ENCODE results near the gene MCC.

The MCC gene

DNA sequence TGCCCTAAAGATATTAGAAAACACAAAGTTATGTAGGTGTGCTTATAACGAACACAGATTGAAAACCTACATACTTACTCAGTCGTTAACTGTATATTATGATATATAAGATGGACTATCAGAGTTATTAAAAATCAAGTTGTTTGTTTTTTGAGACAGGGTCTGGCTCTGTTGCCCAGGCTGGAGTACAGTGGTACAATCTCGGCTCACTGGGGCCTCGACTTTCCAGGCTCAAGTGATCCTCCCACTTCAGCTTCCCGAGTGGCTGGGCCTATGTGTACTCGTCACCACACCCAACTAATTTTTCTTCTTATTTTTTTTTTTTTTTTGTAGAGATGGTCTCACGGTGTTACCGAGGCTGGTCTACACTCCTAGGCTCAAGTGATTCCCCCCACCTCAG is 211.8 kb downstream of the MCC start:
- no peak for TF ChIP-seq CSDC2 (CRISPR knock-in tag; IDR thresholded peaks at IDR 0.05)
- TF ChIP-seq TCF4 (CRISPR knock-in tag; IDR thresholded peaks at IDR 0.05; ENCODE audit: borderline replicate concordance) = no peak
- TF ChIP-seq ZFP30 (CRISPR knock-in tag; IDR thresholded peaks at IDR 0.05) = no peak
- no peak for TF ChIP-seq TOX (CRISPR knock-in tag; IDR thresholded peaks at IDR 0.05; ENCODE audit: borderline replicate concordance)
- no peak for TF ChIP-seq ESRRG (CRISPR knock-in tag; IDR thresholded peaks at IDR 0.05)
- no peak for TF ChIP-seq SNAI2 (CRISPR knock-in tag; IDR thresholded peaks at IDR 0.05)
- no peak for ATAC-seq

GRCh38 chr5:113276001-113276400 is 212.3 kb downstream of the MCC start:
- ATAC-seq = no peak
- no peak for TF ChIP-seq RARB (CRISPR knock-in tag; IDR thresholded peaks at IDR 0.05)
- TF ChIP-seq CSDC2 (CRISPR knock-in tag; IDR thresholded peaks at IDR 0.05) = no peak
- no peak for TF ChIP-seq TCF4 (CRISPR knock-in tag; IDR thresholded peaks at IDR 0.05; ENCODE audit: borderline replicate concordance)
- TF ChIP-seq ZFP3 (CRISPR knock-in tag; IDR thresholded peaks at IDR 0.05) = no peak
- TF ChIP-seq BACH2 (CRISPR knock-in tag; IDR thresholded peaks at IDR 0.05; ENCODE audit: borderline replicate concordance) = no peak
- TF ChIP-seq, protein P1, sequence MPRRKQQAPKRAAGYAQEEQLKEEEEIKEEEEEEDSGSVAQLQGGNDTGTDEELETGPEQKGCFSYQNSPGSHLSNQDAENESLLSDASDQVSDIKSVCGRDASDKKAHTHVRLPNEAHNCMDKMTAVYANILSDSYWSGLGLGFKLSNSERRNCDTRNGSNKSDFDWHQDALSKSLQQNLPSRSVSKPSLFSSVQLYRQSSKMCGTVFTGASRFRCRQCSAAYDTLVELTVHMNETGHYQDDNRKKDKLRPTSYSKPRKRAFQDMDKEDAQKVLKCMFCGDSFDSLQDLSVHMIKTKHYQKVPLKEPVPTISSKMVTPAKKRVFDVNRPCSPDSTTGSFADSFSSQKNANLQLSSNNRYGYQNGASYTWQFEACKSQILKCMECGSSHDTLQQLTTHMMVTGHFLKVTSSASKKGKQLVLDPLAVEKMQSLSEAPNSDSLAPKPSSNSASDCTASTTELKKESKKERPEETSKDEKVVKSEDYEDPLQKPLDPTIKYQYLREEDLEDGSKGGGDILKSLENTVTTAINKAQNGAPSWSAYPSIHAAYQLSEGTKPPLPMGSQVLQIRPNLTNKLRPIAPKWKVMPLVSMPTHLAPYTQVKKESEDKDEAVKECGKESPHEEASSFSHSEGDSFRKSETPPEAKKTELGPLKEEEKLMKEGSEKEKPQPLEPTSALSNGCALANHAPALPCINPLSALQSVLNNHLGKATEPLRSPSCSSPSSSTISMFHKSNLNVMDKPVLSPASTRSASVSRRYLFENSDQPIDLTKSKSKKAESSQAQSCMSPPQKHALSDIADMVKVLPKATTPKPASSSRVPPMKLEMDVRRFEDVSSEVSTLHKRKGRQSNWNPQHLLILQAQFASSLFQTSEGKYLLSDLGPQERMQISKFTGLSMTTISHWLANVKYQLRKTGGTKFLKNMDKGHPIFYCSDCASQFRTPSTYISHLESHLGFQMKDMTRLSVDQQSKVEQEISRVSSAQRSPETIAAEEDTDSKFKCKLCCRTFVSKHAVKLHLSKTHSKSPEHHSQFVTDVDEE (CRISPR knock-in tag; IDR thresholded peaks at IDR 0.05) = no peak
- no peak for TF ChIP-seq ARNTL (CRISPR knock-in tag; IDR thresholded peaks at IDR 0.05; ENCODE audit: borderline replicate concordance, low read depth)
- TF ChIP-seq, protein P2, sequence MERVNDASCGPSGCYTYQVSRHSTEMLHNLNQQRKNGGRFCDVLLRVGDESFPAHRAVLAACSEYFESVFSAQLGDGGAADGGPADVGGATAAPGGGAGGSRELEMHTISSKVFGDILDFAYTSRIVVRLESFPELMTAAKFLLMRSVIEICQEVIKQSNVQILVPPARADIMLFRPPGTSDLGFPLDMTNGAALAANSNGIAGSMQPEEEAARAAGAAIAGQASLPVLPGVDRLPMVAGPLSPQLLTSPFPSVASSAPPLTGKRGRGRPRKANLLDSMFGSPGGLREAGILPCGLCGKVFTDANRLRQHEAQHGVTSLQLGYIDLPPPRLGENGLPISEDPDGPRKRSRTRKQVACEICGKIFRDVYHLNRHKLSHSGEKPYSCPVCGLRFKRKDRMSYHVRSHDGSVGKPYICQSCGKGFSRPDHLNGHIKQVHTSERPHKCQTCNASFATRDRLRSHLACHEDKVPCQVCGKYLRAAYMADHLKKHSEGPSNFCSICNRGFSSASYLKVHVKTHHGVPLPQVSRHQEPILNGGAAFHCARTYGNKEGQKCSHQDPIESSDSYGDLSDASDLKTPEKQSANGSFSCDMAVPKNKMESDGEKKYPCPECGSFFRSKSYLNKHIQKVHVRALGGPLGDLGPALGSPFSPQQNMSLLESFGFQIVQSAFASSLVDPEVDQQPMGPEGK (CRISPR knock-in tag; IDR thresholded peaks at IDR 0.05; ENCODE audit: borderline replicate concordance) = no peak

- TF ChIP-seq ZNF70 (CRISPR knock-in tag; IDR thresholded peaks at IDR 0.05) = no peak
- no peak for TF ChIP-seq ZFP3 (CRISPR knock-in tag; IDR thresholded peaks at IDR 0.05)
- TF ChIP-seq BACH2 (CRISPR knock-in tag; IDR thresholded peaks at IDR 0.05; ENCODE audit: borderline replicate concordance) = no peak
- no peak for TF ChIP-seq ZNF8 (CRISPR knock-in tag; IDR thresholded peaks at IDR 0.05)
- no peak for TF ChIP-seq PPARA (CRISPR knock-in tag; IDR thresholded peaks at IDR 0.05; ENCODE audit: borderline replicate concordance)
- no peak for ATAC-seq
Measured at GRCh38 chr5:113274836-113275414, 213.3 kb downstream of the MCC start.

- TF ChIP-seq GLIS3 (CRISPR knock-in tag; IDR thresholded peaks at IDR 0.05) (no peak), PPARA (CRISPR knock-in tag; IDR thresholded peaks at IDR 0.05; ENCODE audit: borderline replicate concordance) (no peak), RARB (CRISPR knock-in tag; IDR thresholded peaks at IDR 0.05) (no peak), ZFP30 (CRISPR knock-in tag; IDR thresholded peaks at IDR 0.05) (no peak)
- TF ChIP-seq, protein P3, sequence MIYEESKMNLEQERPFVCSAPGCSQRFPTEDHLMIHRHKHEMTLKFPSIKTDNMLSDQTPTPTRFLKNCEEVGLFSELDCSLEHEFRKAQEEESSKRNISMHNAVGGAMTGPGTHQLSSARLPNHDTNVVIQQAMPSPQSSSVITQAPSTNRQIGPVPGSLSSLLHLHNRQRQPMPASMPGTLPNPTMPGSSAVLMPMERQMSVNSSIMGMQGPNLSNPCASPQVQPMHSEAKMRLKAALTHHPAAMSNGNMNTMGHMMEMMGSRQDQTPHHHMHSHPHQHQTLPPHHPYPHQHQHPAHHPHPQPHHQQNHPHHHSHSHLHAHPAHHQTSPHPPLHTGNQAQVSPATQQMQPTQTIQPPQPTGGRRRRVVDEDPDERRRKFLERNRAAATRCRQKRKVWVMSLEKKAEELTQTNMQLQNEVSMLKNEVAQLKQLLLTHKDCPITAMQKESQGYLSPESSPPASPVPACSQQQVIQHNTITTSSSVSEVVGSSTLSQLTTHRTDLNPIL (CRISPR knock-in tag; IDR thresholded peaks at IDR 0.05; ENCODE audit: low read depth) = no peak
- TF ChIP-seq, protein P1 (CRISPR knock-in tag; IDR thresholded peaks at IDR 0.05) = no peak
- no peak for ATAC-seq
Measured at GRCh38 chr5:113273948-113274347, 214.3 kb downstream of the MCC start.
